Epithelial cell of esophagus (primary cell): ENCODE results near the gene SARS1.

Experiments
- DNase-seq: peaks from one replicate; pipeline ENCODE4 v3.0.0; 2010; ENCODE audit warnings: low read depth
- H3K4me3 ChIP-seq: 2 replicates; pipeline ENCODE4 v1.5.1; 2011; ENCODE audit warnings: mild to moderate bottlenecking, low read length, control low read depth
- CTCF ChIP-seq: IDR thresholded peaks from 2 replicates; pipeline ENCODE4 v1.5.1; 2011; ENCODE audit warnings: low read depth, mild to moderate bottlenecking, low read length, control low read depth, inconsistent platforms; ENCODE audit not compliant: insufficient read depth; ENCODE audit errors: missing control alignments

Gene SARS1

GRCh38 chr1:109239047-109239408 lies 25.3 kb downstream of the SARS1 start:
- no peak for TF ChIP-seq CTCF
- no peak for DNase-seq
- no peak overlapping the region for H3K4me3 ChIP-seq

- peak overlapping the region; percentile 9 for H3K4me3 ChIP-seq
- peak; percentile 87 for DNase-seq
- peak; percentile 76 for TF ChIP-seq CTCF
These were observed 25.8 kb downstream of the SARS1 start for GRCh38 chr1:109239409-109240068.

- H3K4me3 ChIP-seq, result no peak overlapping the region
- DNase-seq, result peak; percentile 99
- no peak for TF ChIP-seq CTCF
These were observed 26.7 kb downstream of the SARS1 start for GRCh38 chr1:109240158-109241152.

- DNase-seq, result no peak
- no peak overlapping the region for H3K4me3 ChIP-seq
- TF ChIP-seq CTCF, result no peak
These were observed 27.6 kb downstream of the SARS1 start for GRCh38 chr1:109241344-109241743.

- TF ChIP-seq CTCF, result no peak
- DNase-seq, result no peak
- no peak overlapping the region for H3K4me3 ChIP-seq
These were observed 28.2 kb downstream of the SARS1 start for GRCh38 chr1:109241841-109242345.

- TF ChIP-seq CTCF, result no peak
- H3K4me3 ChIP-seq, result no peak overlapping the region
- no peak for DNase-seq
These were observed 28.7 kb downstream of the SARS1 start for GRCh38 chr1:109242387-109242786.
